IPS-15b (cell line): ENCODE data around the gene TRPM2.
"Not testable (repeated sequence)": the region's sequence is repeated elsewhere in the genome, so short reads cannot be mapped to it uniquely, and the experiment has no call there.

Experiments
- H3K27me3 ChIP-seq: one replicate; pipeline ENCODE4 v1.6.1; 2013; ENCODE audit warnings: low read length; ENCODE audit not compliant: control insufficient read depth, insufficient read depth
- H3K36me3 ChIP-seq: one replicate; pipeline ENCODE4 v1.6.1; 2013; ENCODE audit warnings: low read length; ENCODE audit not compliant: control insufficient read depth, insufficient read depth
- H3K4me1 ChIP-seq: one replicate; pipeline ENCODE4 v1.6.1; 2013; ENCODE audit warnings: mild to moderate bottlenecking, low read length; ENCODE audit not compliant: control insufficient read depth, insufficient read depth
- H3K4me3 ChIP-seq: one replicate; pipeline ENCODE4 v1.5.1; 2013; ENCODE audit warnings: low read depth, low read length
- H3K9ac ChIP-seq: one replicate; pipeline ENCODE4 v1.6.1; 2013; ENCODE audit warnings: low read depth, mild to moderate bottlenecking, low read length
- H3K9me3 ChIP-seq: one replicate; pipeline ENCODE4 v1.6.1; 2013; ENCODE audit warnings: mild to moderate bottlenecking, low read length; ENCODE audit not compliant: control insufficient read depth, insufficient read depth

TRPM2 gene

GRCh38 chr21:44384968-44385367 lies 31.5 kb downstream of the TRPM2 start:
- Histone ChIP-seq H3K4me3 (no peak overlapping the region), H3K36me3 (no peaks in the 10 kb centered on the region), H3K9ac (no peak overlapping the region), H3K27me3 (no peaks in the 10 kb centered on the region), H3K4me1 (peaks cover 2% of the 10 kb centered on the region), H3K9me3 (no peaks in the 10 kb centered on the region)

GRCh38 chr21:44389335-44389734 lies 35.9 kb downstream of the TRPM2 start:
- Histone ChIP-seq H3K4me1 (no peaks in the 10 kb centered on the region), H3K9me3 (no peaks in the 10 kb centered on the region), H3K27me3 (no peaks in the 10 kb centered on the region), H3K4me3 (no peak overlapping the region), H3K36me3 (no peaks in the 10 kb centered on the region), H3K9ac (no peak overlapping the region)

GRCh38 chr21:44390886-44391285 lies 37.5 kb downstream of the TRPM2 start:
- H3K27me3 ChIP-seq = no peaks in the 10 kb centered on the region
- no peak overlapping the region for H3K4me3 ChIP-seq
- no peaks in the 10 kb centered on the region for H3K9me3 ChIP-seq
- no peaks in the 10 kb centered on the region for H3K4me1 ChIP-seq
- H3K9ac ChIP-seq = no peak overlapping the region
- H3K36me3 ChIP-seq = no peaks in the 10 kb centered on the region

- no peak overlapping the region for H3K4me3 ChIP-seq
- no peaks in the 10 kb centered on the region for H3K4me1 ChIP-seq
- H3K27me3 ChIP-seq = no peaks in the 10 kb centered on the region
- H3K36me3 ChIP-seq = no peaks in the 10 kb centered on the region
- H3K9ac ChIP-seq = no peak overlapping the region
- H3K9me3 ChIP-seq = no peaks in the 10 kb centered on the region
Measured at GRCh38 chr21:44391345-44392091, 38.1 kb downstream of the TRPM2 start.

- H3K4me3 ChIP-seq = no peak overlapping the region
- H3K9me3 ChIP-seq = no peaks in the 10 kb centered on the region
- no peaks in the 10 kb centered on the region for H3K36me3 ChIP-seq
- H3K4me1 ChIP-seq = no peaks in the 10 kb centered on the region
- no peaks in the 10 kb centered on the region for H3K27me3 ChIP-seq
- H3K9ac ChIP-seq = no peak overlapping the region
Measured at GRCh38 chr21:44392185-44392584, 38.8 kb downstream of the TRPM2 start.

- H3K9ac ChIP-seq = no peak overlapping the region
- no peaks in the 10 kb centered on the region for H3K9me3 ChIP-seq
- no peaks in the 10 kb centered on the region for H3K4me1 ChIP-seq
- H3K4me3 ChIP-seq = no peak overlapping the region
- no peaks in the 10 kb centered on the region for H3K27me3 ChIP-seq
- no peaks in the 10 kb centered on the region for H3K36me3 ChIP-seq
Measured at GRCh38 chr21:44392916-44393315, 39.5 kb downstream of the TRPM2 start.

GRCh38 chr21:44394733-44395132 lies 41.3 kb downstream of the TRPM2 start:
- Histone ChIP-seq H3K36me3 (no peaks in the 10 kb centered on the region), H3K9me3 (no peaks in the 10 kb centered on the region), H3K27me3 (no peaks in the 10 kb centered on the region), H3K9ac (no peak overlapping the region), H3K4me1 (no peaks in the 10 kb centered on the region), H3K4me3 (no peak overlapping the region)

- Histone ChIP-seq H3K27me3 (no peaks in the 10 kb centered on the region), H3K4me1 (no peaks in the 10 kb centered on the region), H3K9me3 (no peaks in the 10 kb centered on the region), H3K9ac (no peak overlapping the region), H3K4me3 (no peak overlapping the region), H3K36me3 (no peaks in the 10 kb centered on the region)
Measured at GRCh38 chr21:44395260-44395659, 41.8 kb downstream of the TRPM2 start.

- H3K9me3 ChIP-seq, H3K4me3 ChIP-seq, H3K36me3 ChIP-seq: not testable (repeated sequence)
Measured at GRCh38 chr21:44396803-44397202, 43.4 kb downstream of the TRPM2 start.

GRCh38 chr21:44397431-44398031 lies 44.1 kb downstream of the TRPM2 start:
- H3K9me3 ChIP-seq = no peaks in the 10 kb centered on the region
- no peaks in the 10 kb centered on the region for H3K27me3 ChIP-seq
- no peak overlapping the region for H3K4me3 ChIP-seq
- H3K9ac ChIP-seq = no peak overlapping the region
- H3K36me3 ChIP-seq = no peaks in the 10 kb centered on the region
- H3K4me1 ChIP-seq = no peaks in the 10 kb centered on the region

More at GRCh38 chr21:44396803-44397202, 43.4 kb downstream of the TRPM2 start:
- H3K27me3 ChIP-seq, H3K9ac ChIP-seq, H3K4me1 ChIP-seq: not testable (repeated sequence)

- Histone ChIP-seq H3K27me3 (no peaks in the 10 kb centered on the region), H3K9me3 (no peaks in the 10 kb centered on the region), H3K4me1 (no peaks in the 10 kb centered on the region), H3K4me3 (no peak overlapping the region), H3K9ac (no peak overlapping the region), H3K36me3 (no peaks in the 10 kb centered on the region)
Measured at GRCh38 chr21:44398499-44398898, 45.1 kb downstream of the TRPM2 start.

- Histone ChIP-seq H3K27me3 (no peaks in the 10 kb centered on the region), H3K4me3 (no peak overlapping the region), H3K9me3 (no peaks in the 10 kb centered on the region), H3K36me3 (no peaks in the 10 kb centered on the region), H3K9ac (no peak overlapping the region), H3K4me1 (no peaks in the 10 kb centered on the region)
Measured at GRCh38 chr21:44399151-44399954, 45.9 kb downstream of the TRPM2 start.
